HEK293 (cell line): Measurements from ENCODE around the gene PKP3.

ENCODE experiments used
- MEIS1 ChIP-seq: sonication (generic); formaldehyde crosslinking; IDR thresholded peaks from 2 replicates; pipeline ENCODE4 v1.8.1; 2022; ENCODE audit warnings: missing genetic modification reagents, mild to moderate bottlenecking, borderline replicate concordance
- PRDM1 ChIP-seq: fragments of 450-650 bp; formaldehyde crosslinking; IDR thresholded peaks from 2 replicates; pipeline ENCODE4; 2016; ENCODE audit warnings: missing biosample characterization, missing genetic modification characterization
- RBAK ChIP-seq: fragments of 450-650 bp; formaldehyde crosslinking; IDR thresholded peaks from 2 replicates; pipeline ENCODE4 v1.5.1; 2016; ENCODE audit warnings: missing biosample characterization, missing genetic modification characterization
- SCRT1 ChIP-seq: fragments of 450-650 bp; formaldehyde crosslinking; IDR thresholded peaks from 2 replicates; pipeline ENCODE4 v1.5.1; 2016; ENCODE audit warnings: missing biosample characterization, missing genetic modification characterization, borderline replicate concordance
- SCRT2 ChIP-seq: fragments of 450-650 bp; formaldehyde crosslinking; IDR thresholded peaks from 2 replicates; pipeline ENCODE4 v1.5.1; 2016; ENCODE audit warnings: missing biosample characterization, missing genetic modification characterization
- TCF7L2 ChIP-seq: IDR thresholded peaks from 2 replicates; pipeline ENCODE4 v1.6.1; 2011; ENCODE audit warnings: low read depth, mild to moderate bottlenecking, inconsistent platforms, low read length, moderate library complexity, borderline replicate concordance
- ZNF133 ChIP-seq: fragments of 450-650 bp; formaldehyde crosslinking; IDR thresholded peaks from 2 replicates; pipeline ENCODE4 v1.5.1; 2016; ENCODE audit warnings: missing biosample characterization, missing genetic modification characterization
- ZNF521 ChIP-seq: fragments of 450-650 bp; formaldehyde crosslinking; IDR thresholded peaks from 2 replicates; pipeline ENCODE4 v1.5.1; 2017; ENCODE audit warnings: missing biosample characterization, mild to moderate bottlenecking, missing genetic modification characterization
- ZNF585B ChIP-seq: fragments of 450-650 bp; formaldehyde crosslinking; IDR thresholded peaks from 2 replicates; pipeline ENCODE4 v1.5.1; 2016; ENCODE audit warnings: missing biosample characterization, missing genetic modification characterization
- ZNF830 ChIP-seq: fragments of 450-650 bp; IDR thresholded peaks from 2 replicates; pipeline ENCODE4 v1.5.0; 2018; ENCODE audit warnings: missing biosample characterization, missing genetic modification characterization, low read depth, mild to moderate bottlenecking, moderate library complexity
- ZSCAN16 ChIP-seq: fragments of 450-650 bp; formaldehyde crosslinking; IDR thresholded peaks from 2 replicates; pipeline ENCODE4 v1.5.1; 2016; ENCODE audit warnings: missing biosample characterization, missing genetic modification characterization
- TF ChIP-seq, protein P1 (sequence below): fragments of 450-650 bp; formaldehyde crosslinking; IDR thresholded peaks from 2 replicates; pipeline ENCODE4 v1.5.1; 2016; ENCODE audit warnings: missing biosample characterization, missing genetic modification characterization

DNA sequence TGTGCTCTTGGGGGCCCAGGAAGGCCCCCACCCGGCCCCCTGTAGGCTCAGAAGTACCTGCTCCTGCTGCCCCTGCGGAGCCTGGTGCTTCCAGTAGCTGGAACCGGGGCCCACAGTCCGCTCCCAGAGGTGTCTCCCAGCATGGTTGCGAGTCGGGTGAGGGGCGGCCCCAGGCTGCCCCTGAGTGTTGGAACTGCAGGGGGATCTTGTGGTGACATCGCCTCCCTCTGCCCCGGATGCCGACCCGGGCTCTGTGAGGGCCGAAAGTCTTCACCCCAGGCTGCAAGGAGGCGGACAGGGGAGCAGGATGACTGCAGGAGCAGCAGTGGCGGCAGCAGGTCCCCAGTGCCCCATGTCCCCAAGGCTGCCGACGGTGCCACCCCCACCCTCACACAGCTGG is 9.5 kb upstream of the PKP3 start:
- TF ChIP-seq RBAK (no peak), ZNF133 (tag by site-specific recombination) (no peak), SCRT2 (tag by site-specific recombination) (no peak), SCRT1 (tag by site-specific recombination) (no peak), ZNF830 (tag by site-specific recombination) (no peak), MEIS1 (CRISPR knock-in tag) (no peak), PRDM1 (tag by site-specific recombination) (no peak), ZSCAN16 (tag by site-specific recombination) (no peak), ZNF521 (tag by site-specific recombination) (no peak), ZNF585B (no peak), TCF7L2 (no peak)
- TF ChIP-seq, protein P1, sequence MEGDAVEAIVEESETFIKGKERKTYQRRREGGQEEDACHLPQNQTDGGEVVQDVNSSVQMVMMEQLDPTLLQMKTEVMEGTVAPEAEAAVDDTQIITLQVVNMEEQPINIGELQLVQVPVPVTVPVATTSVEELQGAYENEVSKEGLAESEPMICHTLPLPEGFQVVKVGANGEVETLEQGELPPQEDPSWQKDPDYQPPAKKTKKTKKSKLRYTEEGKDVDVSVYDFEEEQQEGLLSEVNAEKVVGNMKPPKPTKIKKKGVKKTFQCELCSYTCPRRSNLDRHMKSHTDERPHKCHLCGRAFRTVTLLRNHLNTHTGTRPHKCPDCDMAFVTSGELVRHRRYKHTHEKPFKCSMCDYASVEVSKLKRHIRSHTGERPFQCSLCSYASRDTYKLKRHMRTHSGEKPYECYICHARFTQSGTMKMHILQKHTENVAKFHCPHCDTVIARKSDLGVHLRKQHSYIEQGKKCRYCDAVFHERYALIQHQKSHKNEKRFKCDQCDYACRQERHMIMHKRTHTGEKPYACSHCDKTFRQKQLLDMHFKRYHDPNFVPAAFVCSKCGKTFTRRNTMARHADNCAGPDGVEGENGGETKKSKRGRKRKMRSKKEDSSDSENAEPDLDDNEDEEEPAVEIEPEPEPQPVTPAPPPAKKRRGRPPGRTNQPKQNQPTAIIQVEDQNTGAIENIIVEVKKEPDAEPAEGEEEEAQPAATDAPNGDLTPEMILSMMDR (tag by site-specific recombination), result no peak
